GM19023 (cell line): ENCODE measurements around the gene NPAS4.
A peak's percentile ranks its signal among the peaks of the same experiment; 100 is the strongest.
"Not testable (repeated sequence)": the region's sequence is repeated elsewhere in the genome, so short reads cannot be mapped to it uniquely, and the experiment has no call there.

Source experiments
- ATAC-seq: cut with Tn5 transposase; IDR thresholded peaks from one replicate; pipeline ENCODE4 v1.9.1; 2021; ENCODE audit warnings: mild to moderate bottlenecking, moderate library complexity; ENCODE audit not compliant: unreplicated experiment

NPAS4 gene

GRCh38 chr11:66417000-66417399, 3.8 kb upstream of the NPAS4 start:
- ATAC-seq: no peak

GRCh38 chr11:66418168-66418985, 2.5 kb upstream of the NPAS4 start:
- ATAC-seq: no peak

GRCh38 chr11:66418986-66419308, 1.9 kb upstream of the NPAS4 start:
- no peak for ATAC-seq

GRCh38 chr11:66419825-66420224, 1.0 kb upstream of the NPAS4 start:
- no peak for ATAC-seq

- no peak for ATAC-seq
Observed at GRCh38 chr11:66421492-66422205, 814 bp downstream of the NPAS4 start.

- ATAC-seq: no peak
Observed at GRCh38 chr11:66426314-66426713, 5.5 kb downstream of the NPAS4 start.

- ATAC-seq: no peak
Observed at GRCh38 chr11:66428933-66429332, 8.1 kb downstream of the NPAS4 start.

GRCh38 chr11:66429983-66430602, 9.3 kb downstream of the NPAS4 start:
- ATAC-seq: no peak

GRCh38 chr11:66431287-66431686, 10.5 kb downstream of the NPAS4 start:
- ATAC-seq: not testable (repeated sequence)

GRCh38 chr11:66431871-66432329, 11.1 kb downstream of the NPAS4 start:
- ATAC-seq: not testable (repeated sequence)

- no peak for ATAC-seq
Observed at GRCh38 chr11:66432597-66432996, 11.8 kb downstream of the NPAS4 start.

GRCh38 chr11:66437979-66438503, 17.2 kb downstream of the NPAS4 start:
- ATAC-seq: no peak

- peak; percentile 92 for ATAC-seq
Observed at GRCh38 chr11:66438504-66439466, 17.9 kb downstream of the NPAS4 start, which contains the start of gene MRPL11. Gene MRPL11 (minus strand): TSS chr11:66438848. CDS start chr11:66438754, 94 bp downstream.

- not testable (repeated sequence) for ATAC-seq
Observed at GRCh38 chr11:66440101-66440939, 19.5 kb downstream of the NPAS4 start.

GRCh38 chr11:66440940-66441282, 20.1 kb downstream of the NPAS4 start:
- ATAC-seq: not testable (repeated sequence)

GRCh38 chr11:66443602-66444001, 22.8 kb downstream of the NPAS4 start:
- no peak for ATAC-seq

GRCh38 chr11:66447012-66447411, 26.2 kb downstream of the NPAS4 start:
- no peak for ATAC-seq

- ATAC-seq: no peak
Observed at GRCh38 chr11:66448523-66448922, 27.7 kb downstream of the NPAS4 start.

- ATAC-seq: no peak
Observed at GRCh38 chr11:66450560-66450959, 29.7 kb downstream of the NPAS4 start.
